Motor neuron (in vitro differentiated cells): ENCODE results near the gene UBLCP1. TPM values are rescaled to one million over a fixed set of nuclear protein-coding genes. Genes with fewer than 3 reads are reported as not detected.
"Not testable (repeated sequence)": the region's sequence is repeated elsewhere in the genome, so short reads cannot be mapped to it uniquely, and the experiment has no call there.

Experiments used
- ATAC-seq, 8 experiments: fragments of 200-7000 bp; cut with Tn5 transposase; replicated peaks in 6 of 8; 2 replicates each; pipeline ENCODE4 v1.8.0; 2021; ENCODE audit warnings: mild to moderate bottlenecking in 8 of 8, moderate library complexity in 8 of 8
- H3K27ac ChIP-seq, 2 donors: fragments of 250-450 bp; sonication (Bioruptor Pico); 2 replicates each; pipeline ENCODE4 v1.9.0; 2021; ENCODE audit warnings: antibody characterized with exemption in 2 of 2, mild to moderate bottlenecking in 2 of 2, moderate library complexity in 1 of 2
- H3K4me1 ChIP-seq, 2 donors: fragments of 250-450 bp; sonication (Bioruptor Pico); replicated peaks in 1 of 2; 2 replicates each; pipeline ENCODE4 v1.6.1; 2021; ENCODE audit warnings: antibody characterized with exemption in 2 of 2, mild to moderate bottlenecking in 2 of 2, moderate library complexity in 1 of 2
- H3K4me3 ChIP-seq, 5 donors: fragments of 250-450 bp; sonication (Bioruptor Pico); 2 replicates each; pipeline ENCODE4 v1.9.0; 2021; ENCODE audit warnings: antibody characterized with exemption in 5 of 5, mild to moderate bottlenecking in 5 of 5, moderate library complexity in 4 of 5
- WGBS, 10 experiments: fragments of 450-650 bp; shearing (Covaris generic); methylation state at CpG; one replicate each; pipeline ENCODE4 v1.0.0; 2022; 5-methylcytosine and 5-hydroxymethylcytosine counted together
- in situ Hi-C, 9 experiments: fragments of 400-800 bp; cut with MboI; loops; one replicate each; pipeline ENCODE4 v1.15.0; 2021; ENCODE audit warnings: low sequenced_read_pairs in 9 of 9, low pct_unique_long_range_greater_than_20kb in 2 of 9; ENCODE audit not compliant: unreplicated experiment in 9 of 9
- total RNA-seq, 8 experiments: library from RNA; unstranded; fragments of 300-600 nt; gene quantifications; 2 replicates each; pipeline versions ENCODE4 v1.2.3 to v1.2.4, GENCODE V29; 2022

Gene UBLCP1
- total RNA-seq, 8 experiments from 2014 or later: 21.8 to 42.0 (median 29.3) TPM

- ATAC-seq: not testable (repeated sequence)
- 72 to 97% (median 85%) methylated on average over 4 to 13 of the region's 13 CpGs for WGBS, 10 experiments
Observed at GRCh38 chr5:159301929-159302860, 39.1 kb downstream of the UBLCP1 start.

GRCh38 chr5:159303286-159303685 is 40.2 kb downstream of the UBLCP1 start:
- ATAC-seq: no peak
- H3K4me1 ChIP-seq: no peaks in the 10 kb centered on the region
- H3K4me3 ChIP-seq: no peak overlapping the region
- 90 to 100% (median 97%) methylated on average over 1 to 4 of the region's 4 CpGs; no CpG with 5 or more reads in 4 of the 10 experiments for WGBS, 10 experiments
- H3K27ac ChIP-seq: no peak overlapping the region
- in situ Hi-C loops: no loop called here

More at GRCh38 chr5:159301929-159302860, 39.1 kb downstream of the UBLCP1 start:
- in situ Hi-C loops, H3K4me3 ChIP-seq, H3K27ac ChIP-seq, H3K4me1 ChIP-seq: not testable (repeated sequence)

- 5 to 100% (median 50%) methylated on average over 1 to 5 of the region's 5 CpGs; no CpG with 5 or more reads in 2 of the 10 experiments for WGBS, 10 experiments
- ATAC-seq: peak in 2 of 8 experiments; percentile 67 to 81
- H3K4me1 ChIP-seq: no peaks in the 10 kb centered on the region
- no peak overlapping the region for H3K4me3 ChIP-seq
- H3K27ac ChIP-seq: no peak overlapping the region
- in situ Hi-C loops: no loop called here
Observed at GRCh38 chr5:159304961-159305595, 42.0 kb downstream of the UBLCP1 start.

GRCh38 chr5:159309689-159310433 is 46.8 kb downstream of the UBLCP1 start:
- ATAC-seq: peak in 1 of 8 experiments; percentile 23
- H3K27ac ChIP-seq: no peak overlapping the region

GRCh38 chr5:159310511-159310910 is 47.4 kb downstream of the UBLCP1 start:
- H3K4me1 ChIP-seq: peaks cover 0 to 6% of the 10 kb centered on the region in 2 donors
- 0 to 67% (median 15%) methylated on average over 1 to 9 of the region's 26 CpGs; no CpG with 5 or more reads in 3 of the 10 experiments for WGBS, 10 experiments
- peak in 5 of 8 experiments; percentile 81 to 99 (median 98) for ATAC-seq
- peak overlapping the region in 2 of 5 donors; percentile 4 to 11 for H3K4me3 ChIP-seq
- H3K27ac ChIP-seq: no peak overlapping the region
- in situ Hi-C loops: no loop called here

More at GRCh38 chr5:159309689-159310433, 46.8 kb downstream of the UBLCP1 start:
- 76 to 100% (median 90%) methylated on average over 1 to 7 of the region's 8 CpGs; no CpG with 5 or more reads in 1 of the 10 experiments for WGBS, 10 experiments
- Histone ChIP-seq H3K4me3 (no peak overlapping the region), H3K4me1 (peaks cover 0 to 6% of the 10 kb centered on the region in 2 donors)
- in situ Hi-C loops: no loop called here

- H3K27ac ChIP-seq: no peak overlapping the region
- peak in 1 of 8 experiments; percentile 13 for ATAC-seq
- H3K4me1 ChIP-seq: peaks cover 0 to 6% of the 10 kb centered on the region in 2 donors
- 28 to 100% (median 65%) methylated on average over 1 to 7 of the region's 7 CpGs for WGBS, 10 experiments
- in situ Hi-C loops: no loop called here
- H3K4me3 ChIP-seq: peak overlapping the region in 1 of 5 donors; percentile 11
Observed at GRCh38 chr5:159311063-159311462, 48.0 kb downstream of the UBLCP1 start.

GRCh38 chr5:159313197-159313596 is 50.1 kb downstream of the UBLCP1 start:
- in situ Hi-C loops: no loop called here
- ATAC-seq: no peak
- Histone ChIP-seq H3K27ac (no peak overlapping the region), H3K4me3 (no peak overlapping the region), H3K4me1 (peaks cover 0 to 6% of the 10 kb centered on the region in 2 donors)
- 0 to 100% (median 88%) methylated on average over 1 to 2 of the region's 2 CpGs; no CpG with 5 or more reads in 2 of the 10 experiments for WGBS, 10 experiments

GRCh38 chr5:159316519-159317383 is 53.7 kb downstream of the UBLCP1 start:
- Histone ChIP-seq H3K4me1 (no peaks in the 10 kb centered on the region), H3K27ac (no peak overlapping the region), H3K4me3 (no peak overlapping the region)
- peak in 6 of 8 experiments; percentile 40 to 87 (median 61) for ATAC-seq
- in situ Hi-C loops: no loop called here
- 20 to 97% (median 72%) methylated on average over 1 to 7 of the region's 9 CpGs for WGBS, 10 experiments

- no peak for ATAC-seq
- Histone ChIP-seq H3K4me3 (no peak overlapping the region), H3K27ac (no peak overlapping the region), H3K4me1 (no peaks in the 10 kb centered on the region)
- in situ Hi-C loops: no loop called here
- WGBS, 10 experiments: 49 to 88% (median 67%) methylated on average over 1 to 2 of the region's 2 CpGs; no CpG with 5 or more reads in 1 of the 10 experiments
Observed at GRCh38 chr5:159317849-159318248, 54.8 kb downstream of the UBLCP1 start.

GRCh38 chr5:159318448-159318847 is 55.4 kb downstream of the UBLCP1 start:
- in situ Hi-C loops: no loop called here
- WGBS, 10 experiments: 67 to 100% (median 86%) methylated on average over 1 to 4 of the region's 4 CpGs; no CpG with 5 or more reads in 3 of the 10 experiments
- no peak for ATAC-seq
- Histone ChIP-seq H3K4me1 (no peaks in the 10 kb centered on the region), H3K4me3 (no peak overlapping the region), H3K27ac (no peak overlapping the region)

GRCh38 chr5:159319363-159319762 is 56.3 kb downstream of the UBLCP1 start:
- Histone ChIP-seq H3K4me3 (no peak overlapping the region), H3K4me1 (no peaks in the 10 kb centered on the region), H3K27ac (no peak overlapping the region)
- 60 to 100% (median 81%) methylated on average over 1 to 3 of the region's 3 CpGs; no CpG with 5 or more reads in 3 of the 10 experiments for WGBS, 10 experiments
- in situ Hi-C loops: no loop called here
- ATAC-seq: no peak

GRCh38 chr5:159319832-159320231 is 56.7 kb downstream of the UBLCP1 start:
- Histone ChIP-seq H3K4me3 (no peak overlapping the region), H3K4me1 (no peaks in the 10 kb centered on the region), H3K27ac (no peak overlapping the region)
- in situ Hi-C loops: no loop called here
- ATAC-seq: no peak
- 0 to 100% (median 45%) methylated on average over 1 to 2 of the region's 2 CpGs; no CpG with 5 or more reads in 2 of the 10 experiments for WGBS, 10 experiments
